K562 (cell line): ENCODE results near the gene SLC25A44. TPM values are rescaled to one million over a fixed set of nuclear protein-coding genes. Genes with fewer than 3 reads are reported as not detected.

Experiments used
- FOXJ3 ChIP-seq: sonication (generic); formaldehyde crosslinking; IDR thresholded peaks from 2 replicates; pipeline ENCODE4 v1.4.0; 2020; ENCODE audit warnings: mild to moderate bottlenecking, missing genetic modification reagents
- FUS ChIP-seq: fragments of 200-400 bp; formaldehyde crosslinking; optimal IDR thresholded peaks from 2 replicates; pipeline ENCODE3; 2017; ENCODE audit warnings: low read depth, low read length
- GTF3C2 ChIP-seq: IDR thresholded peaks from 3 replicates; pipeline ENCODE4 v1.6.1; 2011; ENCODE audit warnings: borderline replicate concordance, mild to moderate bottlenecking, moderate library complexity; ENCODE audit not compliant: insufficient read length; ENCODE audit errors: extremely low read depth
- KAT2B ChIP-seq: IDR thresholded peaks from one replicate; pipeline ENCODE4 v1.6.1; 2012; ENCODE audit warnings: low read depth, mild to moderate bottlenecking, control low read depth, inconsistent platforms, low read length, moderate library complexity
- MAFG ChIP-seq: fragments of 450-650 bp; conservative IDR thresholded peaks from 2 replicates; pipeline ENCODE4 v1.6.1; 2016; ENCODE audit warnings: missing genetic modification characterization, missing compliant biosample characterization
- MEF2A ChIP-seq: IDR thresholded peaks from 2 replicates; pipeline ENCODE4 v1.6.1; 2011; ENCODE audit warnings: low read depth, mild to moderate bottlenecking, low read length, moderate library complexity; ENCODE audit not compliant: control insufficient read depth
- NCOA4 ChIP-seq: fragments of 450-650 bp; IDR thresholded peaks from 2 replicates; pipeline ENCODE4 v1.6.1; 2018; ENCODE audit warnings: mild to moderate bottlenecking; ENCODE audit not compliant: partially characterized antibody
- NFRKB ChIP-seq: fragments of 450-650 bp; IDR thresholded peaks from 2 replicates; pipeline ENCODE4 v1.6.1; 2016; ENCODE audit warnings: low read depth
- RBBP5 ChIP-seq: fragments of 200-600 bp; sonication (generic); IDR thresholded peaks from 2 replicates; pipeline ENCODE4 v1.6.1; 2012; ENCODE audit warnings: borderline replicate concordance, mild to moderate bottlenecking, low read length, control low read depth, inconsistent platforms; ENCODE audit not compliant: insufficient read depth, poor library complexity, severe bottlenecking
- RHOXF2B ChIP-seq: fragments of 250-450 bp; sonication (Bioruptor Pico); conservative IDR thresholded peaks from 2 replicates; pipeline ENCODE4 v1.5.1; 2021
- SMARCA4 ChIP-seq: fragments of 450-650 bp; IDR thresholded peaks from 2 replicates; pipeline ENCODE4 v1.6.1; 2016
- SMC3 ChIP-seq: conservative IDR thresholded peaks from 2 replicates; pipeline ENCODE4 v1.6.1; 2011; ENCODE audit warnings: low read depth, low read length, improper control_type of control experiment; ENCODE audit not compliant: insufficient read depth
- TFAM ChIP-seq: fragments of 250-450 bp; sonication (Bioruptor Pico); conservative IDR thresholded peaks from 2 replicates; pipeline ENCODE4 v1.5.0; 2021; ENCODE audit warnings: mild to moderate bottlenecking, moderate library complexity
- ZFPM2 ChIP-seq: fragments of 250-450 bp; sonication (Bioruptor Pico); IDR thresholded peaks from 2 replicates; pipeline ENCODE4 v1.5.1; 2022; ENCODE audit warnings: mild to moderate bottlenecking
- ZNF253 ChIP-seq: fragments of 250-450 bp; sonication (Bioruptor Pico); conservative IDR thresholded peaks from 2 replicates; pipeline ENCODE4 v1.6.1; 2021; ENCODE audit warnings: mild to moderate bottlenecking
- ZNF518B ChIP-seq: fragments of 250-450 bp; sonication (Bioruptor Pico); IDR thresholded peaks from 2 replicates; pipeline ENCODE4 v1.5.0; 2021; ENCODE audit warnings: mild to moderate bottlenecking, moderate library complexity
- ZSCAN32 ChIP-seq: fragments of 450-650 bp; formaldehyde crosslinking; IDR thresholded peaks from 2 replicates; pipeline ENCODE4 v1.4.0; 2020; ENCODE audit warnings: mild to moderate bottlenecking, moderate library complexity
- polyA plus RNA-seq, 8 experiments: library from polyadenylated mRNA; depleted of rRNA in 4 of 8; stranded (reverse) in 5 of 8; unstranded in 3 of 8; fragments of >200 nt; fragmentation: Nextera tagmentation in 2 of 8; fragmentation: Illumina TruSeq in 1 of 8; extraction: Ambion mirVana in 2 of 8; extraction: Trizol in 1 of 8; gene quantifications; 2 replicates each; pipeline versions ENCODE4 v1.2.1 to v1.2.3, GENCODE V29; 2011 to 2014; ENCODE audit warnings: inconsistent platforms in 1 of 8, missing spikeins in 1 of 8
- total RNA-seq, 7 experiments: library from RNA; depleted of rRNA in 6 of 7; stranded (reverse); fragments of >200 nt in 6 of 7; fragmentation: Illumina TruSeq in 2 of 7; extraction: Trizol in 2 of 7; gene quantifications; 2 replicates each; pipeline versions ENCODE4 v1.2.1 to v1.2.3, GENCODE V29; 2011 to 2021; ENCODE audit warnings: low replicate concordance in 1 of 7
- TF ChIP-seq, protein P1 (sequence below): fragments of 450-650 bp; formaldehyde crosslinking; IDR thresholded peaks from 2 replicates; pipeline ENCODE4 v1.4.0; 2022; ENCODE audit warnings: missing genetic modification characterization
- TF ChIP-seq, protein P2 (sequence below): sonication (generic); formaldehyde crosslinking; IDR thresholded peaks from 2 replicates; pipeline ENCODE4 v1.8.0; 2022; ENCODE audit warnings: mild to moderate bottlenecking, missing genetic modification reagents

Gene SLC25A44
- total and polyA plus RNA-seq, 9 of the 15 experiments (the other 6 are each of a cell fraction or from before 2014, with no cell fraction given) = 4.4 to 22.8 (median 12.5) TPM

- TF ChIP-seq, protein P1, sequence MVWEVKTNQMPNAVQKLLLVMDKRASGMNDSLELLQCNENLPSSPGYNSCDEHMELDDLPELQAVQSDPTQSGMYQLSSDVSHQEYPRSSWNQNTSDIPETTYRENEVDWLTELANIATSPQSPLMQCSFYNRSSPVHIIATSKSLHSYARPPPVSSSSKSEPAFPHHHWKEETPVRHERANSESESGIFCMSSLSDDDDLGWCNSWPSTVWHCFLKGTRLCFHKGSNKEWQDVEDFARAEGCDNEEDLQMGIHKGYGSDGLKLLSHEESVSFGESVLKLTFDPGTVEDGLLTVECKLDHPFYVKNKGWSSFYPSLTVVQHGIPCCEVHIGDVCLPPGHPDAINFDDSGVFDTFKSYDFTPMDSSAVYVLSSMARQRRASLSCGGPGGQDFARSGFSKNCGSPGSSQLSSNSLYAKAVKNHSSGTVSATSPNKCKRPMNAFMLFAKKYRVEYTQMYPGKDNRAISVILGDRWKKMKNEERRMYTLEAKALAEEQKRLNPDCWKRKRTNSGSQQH (CRISPR knock-in tag) = no peak
- TF ChIP-seq TFAM (no peak), FOXJ3 (CRISPR knock-in tag) (no peak), ZNF518B (CRISPR knock-in tag) (no peak), NFRKB (peak; percentile 95), ZFPM2 (CRISPR knock-in tag) (no peak), RBBP5 (peak; percentile 79), ZNF253 (CRISPR knock-in tag) (no peak), MEF2A (no peak), RHOXF2B (CRISPR knock-in tag) (no peak), KAT2B (no peak), SMARCA4 (no peak), FUS (no peak), MAFG (tag) (no peak), SMC3 (no peak), ZSCAN32 (CRISPR knock-in tag) (no peak), GTF3C2 (no peak), NCOA4 (no peak)
- TF ChIP-seq, protein P2, sequence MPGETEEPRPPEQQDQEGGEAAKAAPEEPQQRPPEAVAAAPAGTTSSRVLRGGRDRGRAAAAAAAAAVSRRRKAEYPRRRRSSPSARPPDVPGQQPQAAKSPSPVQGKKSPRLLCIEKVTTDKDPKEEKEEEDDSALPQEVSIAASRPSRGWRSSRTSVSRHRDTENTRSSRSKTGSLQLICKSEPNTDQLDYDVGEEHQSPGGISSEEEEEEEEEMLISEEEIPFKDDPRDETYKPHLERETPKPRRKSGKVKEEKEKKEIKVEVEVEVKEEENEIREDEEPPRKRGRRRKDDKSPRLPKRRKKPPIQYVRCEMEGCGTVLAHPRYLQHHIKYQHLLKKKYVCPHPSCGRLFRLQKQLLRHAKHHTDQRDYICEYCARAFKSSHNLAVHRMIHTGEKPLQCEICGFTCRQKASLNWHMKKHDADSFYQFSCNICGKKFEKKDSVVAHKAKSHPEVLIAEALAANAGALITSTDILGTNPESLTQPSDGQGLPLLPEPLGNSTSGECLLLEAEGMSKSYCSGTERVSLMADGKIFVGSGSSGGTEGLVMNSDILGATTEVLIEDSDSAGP (CRISPR knock-in tag) = no peak
Measured at GRCh38 chr1:156212833-156213643, 19.1 kb downstream of the SLC25A44 start, which contains the start of gene PMF1 (continued).
